Pancreas (tissue), 10 donors: ENCODE measurements around the gene TTF2. TPM values are rescaled to one million over a fixed set of nuclear protein-coding genes. Genes with fewer than 3 reads are reported as not detected.

Source experiments
- ATAC-seq, 4 donors: fragments of 200-7000 bp; cut with Tn5 transposase; one replicate each; pipeline versions ENCODE4 v1.8.0 to v1.9.1; 2020; ENCODE audit warnings: mild to moderate bottlenecking in 4 of 4, moderate library complexity in 4 of 4
- DNase-seq, 6 donors: peaks; one replicate each; pipeline ENCODE4 v3.0.0-alpha.2; 2020
- FAIRE-seq: peaks from 2 replicates; lab custom pipeline; 2012; peaks lifted over from hg19 to GRCh38; lab: Jason Lieb, UNC
- H3K27ac ChIP-seq, 4 donors: fragments of 200-600 bp; sonication (generic); 1 replicate in 3 of 4; 2 replicates in 1 of 4; pipeline versions ENCODE4 v1.5.0 to v1.8.0; 2020
- H3K27me3 ChIP-seq, 4 donors: fragments of 200-600 bp; one replicate each; pipeline ENCODE4 v1.8.0; 2021
- H3K36me3 ChIP-seq, 3 donors: fragments of 200-600 bp; sonication (generic) in 1 of 3; one replicate each; pipeline versions ENCODE4 v1.5.0 to v1.8.0; 2020 to 2021
- H3K4me1 ChIP-seq, 3 donors: fragments of 200-600 bp; one replicate each; pipeline ENCODE4 v1.8.0; 2021
- H3K4me3 ChIP-seq, 4 donors: fragments of 200-600 bp; sonication (generic) in 2 of 4; one replicate each; pipeline versions ENCODE4 v1.5.0 to v1.8.0; 2020 to 2021
- H3K9me3 ChIP-seq, 4 donors: fragments of 200-600 bp; one replicate each; pipeline ENCODE4 v1.8.0; 2021
- CTCF ChIP-seq, 4 donors: fragments of 200-600 bp; sonication (generic) in 3 of 4; IDR thresholded peaks; one replicate each; pipeline versions ENCODE4 v1.5.0 to v1.8.0; 2021; ENCODE audit warnings: antibody characterized with exemption in 4 of 4
- WGBS, 2 donors: extraction: QIAGEN DNeasy Blood & Tissue Kit; methylation state at CpG; one replicate each; pipeline ENCODE4 v1.1.7; 2013; 5-methylcytosine and 5-hydroxymethylcytosine counted together
- intact Hi-C, 3 donors: fragments of 100-400 bp; cut with DNase I; formaldehyde crosslinking; loops; one replicate each; pipeline versions ENCODE4 v1.11.1 to v1.14.2; 2022
- polyA plus RNA-seq, 2 donors: library from polyadenylated mRNA; stranded (reverse); fragments of 200-250 nt; gene quantifications; one replicate each; pipeline ENCODE4 v1.2.3, GENCODE V29; 2013
- total RNA-seq, 6 donors: library from RNA; stranded (reverse); fragmentation: NEBNext Ultra II Directional in 4 of 6; extraction: Animal tissue kit (Norgen Biotek cat#: 25700) in 4 of 6; gene quantifications; one replicate each; pipeline versions ENCODE4 v1.2.1 to v1.2.4, GENCODE V29; 2021 to 2023
- donor health status: healthy with polysubstance abuse.
- donor health status: DM: no; HTN: no; CAD: no; lungs with moderate emphysema.
- donor health status: DM: no; HTN: no; CAD: no.
- donor health status: control.
- donor health status: control.
- donor health status: Bipolar disorder and iron deficiency.
- donor health status: DM: yes; HTN: yes; CAD: no.
- donor health status: DM: no; HTN: no; CAD: no.
- donor health status: DM: no; HTN: no; CAD: no.
- donor health status: DM: yes; HTN: yes; CAD: no.

TTF2 gene
- total and polyA plus RNA-seq, 8 donors = 2.0 to 16.5 (median 5.0) TPM

GRCh38 chr1:117089996-117090395 lies 29.9 kb downstream of the TTF2 start:
- no peak for ATAC-seq
- Histone ChIP-seq H3K36me3 (no peaks in the 10 kb centered on the region), H3K4me3 (no peak overlapping the region), H3K27me3 (no peaks in the 10 kb centered on the region), H3K27ac (no peak overlapping the region), H3K4me1 (no peaks in the 10 kb centered on the region), H3K9me3 (no peaks in the 10 kb centered on the region)
- TF ChIP-seq CTCF (IDR thresholded peaks at IDR 0.05) = no peak
- WGBS, 2 donors = 96 to 98% methylated on average over 2 of the region's 2 CpGs
- intact Hi-C loops = loop anchor here in 1 of 3 donors (10.0 kb wide), 1 partner anchor 205 kb away; no protein-coding TSS in a partner anchor
- FAIRE-seq = no peak
- no peak for DNase-seq

GRCh38 chr1:117092594-117092993 lies 32.5 kb downstream of the TTF2 start:
- no peaks in the 10 kb centered on the region for H3K27me3 ChIP-seq
- no peaks in the 10 kb centered on the region for H3K36me3 ChIP-seq
- H3K4me1 ChIP-seq = peaks cover 0 to 12% (median 5%) of the 10 kb centered on the region in 3 donors
- H3K4me3 ChIP-seq = no peak overlapping the region
- ATAC-seq (no peak), FAIRE-seq (no peak), DNase-seq (no peak)
- intact Hi-C loops = no loop called here
- WGBS, 2 donors = 89 to 91% methylated on average over 5 of the region's 5 CpGs
- H3K9me3 ChIP-seq = no peaks in the 10 kb centered on the region
- no peak for TF ChIP-seq CTCF (IDR thresholded peaks at IDR 0.05)
- H3K27ac ChIP-seq = no peak overlapping the region

GRCh38 chr1:117093091-117093534 lies 33.0 kb downstream of the TTF2 start:
- no peak for FAIRE-seq
- peak in 3 of 4 donors; percentile 43 to 62 (median 49) for ATAC-seq
- Histone ChIP-seq H3K4me3 (no peak overlapping the region), H3K4me1 (peaks cover 0 to 14% (median 7%) of the 10 kb centered on the region in 3 donors), H3K27me3 (no peaks in the 10 kb centered on the region), H3K36me3 (no peaks in the 10 kb centered on the region), H3K9me3 (no peaks in the 10 kb centered on the region), H3K27ac (no peak overlapping the region)
- DNase-seq = no peak
- intact Hi-C loops = no loop called here
- no peak for TF ChIP-seq CTCF (IDR thresholded peaks at IDR 0.05)
- 88 to 89% methylated on average over 7 of the region's 7 CpGs for WGBS, 2 donors

GRCh38 chr1:117093870-117094621 lies 33.9 kb downstream of the TTF2 start:
- FAIRE-seq (no peak), DNase-seq (no peak), ATAC-seq (peak in 2 of 4 donors; percentile 45)
- 91 to 95% methylated on average over 6 of the region's 6 CpGs for WGBS, 2 donors
- no peak for TF ChIP-seq CTCF (IDR thresholded peaks at IDR 0.05)
- no peak overlapping the region for H3K27ac ChIP-seq
- peaks cover 0 to 14% (median 7%) of the 10 kb centered on the region in 3 donors for H3K4me1 ChIP-seq
- H3K9me3 ChIP-seq = no peaks in the 10 kb centered on the region
- no peaks in the 10 kb centered on the region for H3K27me3 ChIP-seq
- H3K4me3 ChIP-seq = no peak overlapping the region
- intact Hi-C loops = no loop called here
- no peaks in the 10 kb centered on the region for H3K36me3 ChIP-seq
